Gastrocnemius medialis (tissue), 4 donors: Measurements from ENCODE around the gene PPM1J. TPM values are rescaled to one million over a fixed set of nuclear protein-coding genes. Genes with fewer than 3 reads are reported as not detected.
"Not testable (repeated sequence)": the region's sequence is repeated elsewhere in the genome, so short reads cannot be mapped to it uniquely, and the experiment has no call there.

Experiments used
- ATAC-seq, 2 donors: fragments of 150-250 bp; one replicate each; pipeline ENCODE4 v1.9.1; 2016
- DNase-seq, 2 donors: peaks; one replicate each; pipeline ENCODE4 v3.0.0-alpha.2; 2019
- H3K27ac ChIP-seq, 4 donors: fragments of 200-600 bp; sonication (generic); 1 replicate in 1 of 4; 2 replicates in 3 of 4; pipeline ENCODE4 v1.5.1; 2016 to 2018; ENCODE audit warnings: mild to moderate bottlenecking in 2 of 4, moderate library complexity in 1 of 4
- H3K27me3 ChIP-seq, 3 donors: fragments of 200-600 bp; sonication (generic) in 2 of 3; 1 replicate in 1 of 3; 2 replicates in 2 of 3; pipeline versions ENCODE4 v1.5.1 to v1.6.0; 2016 to 2019; ENCODE audit warnings: mild to moderate bottlenecking in 1 of 3, moderate library complexity in 1 of 3
- H3K36me3 ChIP-seq, 2 donors: fragments of 200-600 bp; sonication (generic) in 1 of 2; one replicate each; pipeline ENCODE4 v1.5.1; 2017 to 2018
- H3K4me1 ChIP-seq, 2 donors: fragments of 200-600 bp; sonication (generic) in 1 of 2; one replicate each; pipeline ENCODE4 v1.5.1; 2016 to 2017; ENCODE audit warnings: mild to moderate bottlenecking in 2 of 2
- H3K4me3 ChIP-seq, 4 donors: fragments of 200-600 bp; sonication (generic) in 3 of 4; 1 replicate in 1 of 4; 2 replicates in 3 of 4; pipeline ENCODE4 v1.5.1; 2016 to 2019; ENCODE audit warnings: mild to moderate bottlenecking in 2 of 4
- H3K9me3 ChIP-seq, 3 donors: fragments of 200-600 bp; sonication (generic) in 2 of 3; 1 replicate in 1 of 3; 2 replicates in 2 of 3; pipeline ENCODE4 v1.5.1; 2016 to 2019
- CTCF ChIP-seq, 5 experiments: fragments of 450-650 bp in 3 of 5; fragments of 200-600 bp in 2 of 5; sonication (generic) in 2 of 5; IDR thresholded peaks in 4 of 5; conservative IDR thresholded peaks in 1 of 5; 1 replicate in 4 of 5; 2 replicates in 1 of 5; pipeline ENCODE4 v1.5.1; 2016 to 2019; ENCODE audit warnings: antibody characterized with exemption in 5 of 5, mild to moderate bottlenecking in 3 of 5, moderate library complexity in 3 of 5
- POLR2A ChIP-seq, 2 donors: fragments of 450-650 bp; IDR thresholded peaks; one replicate each; pipeline ENCODE4 v1.6.1; 2017; ENCODE audit warnings: antibody characterized with exemption in 2 of 2, mild to moderate bottlenecking in 2 of 2, moderate library complexity in 2 of 2
- in situ Hi-C, 4 donors: fragments of 200-750 bp; cut with MboI; loops; one replicate each; pipeline versions ENCODE4 v1.15.0 to v1.8.0; 2017; ENCODE audit warnings: low sequenced_read_pairs in 4 of 4
- intact Hi-C: fragments of 100-400 bp; cut with DNase I; formaldehyde crosslinking; loops from one replicate; pipeline ENCODE4 v1.15.1; 2023; ENCODE audit warnings: low total_unique reads
- total RNA-seq, 4 donors: library from RNA; depleted of rRNA; stranded (reverse); fragments of >200 nt; gene quantifications; one replicate each; pipeline versions ENCODE4 v1.1.0 to v1.2.3, GENCODE V29; 2016

PPM1J gene
- total RNA-seq, 4 donors from 2014 or later, result 4.2 to 5.4 (median 4.8) TPM

GRCh38 chr1:112729909-112730308 lies 14.8 kb upstream of the PPM1J start:
- in situ Hi-C loops, result loop anchor here in 2 of 4 donors (10.0 to 25.0 kb wide), 2 partner anchors 65 to 332 kb away; partner anchors contain the start of gene LRIG2 (in 1 of the 2)
- no peak overlapping the region for H3K27ac ChIP-seq
- ATAC-seq (no peak), DNase-seq (no peak)
- intact Hi-C loops, result no loop called here
- H3K4me3 ChIP-seq, result no peak overlapping the region
- H3K9me3 ChIP-seq, result no peaks in the 10 kb centered on the region
- no peaks in the 10 kb centered on the region for H3K4me1 ChIP-seq
- no peaks in the 10 kb centered on the region for H3K36me3 ChIP-seq
- TF ChIP-seq POLR2A (IDR thresholded peaks at IDR 0.05), result no peak
- TF ChIP-seq CTCF (IDR thresholded peaks at IDR 0.05 in 4 of 5, conservative IDR thresholded peaks at IDR 0.05 in 1 of 5), result no peak
- H3K27me3 ChIP-seq, result no peaks in the 10 kb centered on the region

GRCh38 chr1:112729011-112729410 lies 13.9 kb upstream of the PPM1J start:
- DNase-seq, H3K9me3 ChIP-seq, ATAC-seq, H3K27me3 ChIP-seq, H3K4me1 ChIP-seq, H3K36me3 ChIP-seq, intact Hi-C loops, H3K4me3 ChIP-seq, H3K27ac ChIP-seq: not testable (repeated sequence)
- in situ Hi-C loops, result loop anchor here in 1 of 4 donors (25.0 kb wide), 1 partner anchor 333 kb away; the partner anchor contains the start of gene LRIG2

- H3K27ac ChIP-seq, H3K4me3 ChIP-seq, DNase-seq, H3K4me1 ChIP-seq, H3K36me3 ChIP-seq, ATAC-seq, H3K27me3 ChIP-seq, intact Hi-C loops, H3K9me3 ChIP-seq: not testable (repeated sequence)
- in situ Hi-C loops, result loop anchor here in 1 of 4 donors (25.0 kb wide), 1 partner anchor 334 kb away; the partner anchor contains the start of gene LRIG2
Measured at GRCh38 chr1:112728306-112728971, 13.3 kb upstream of the PPM1J start.

DNA sequence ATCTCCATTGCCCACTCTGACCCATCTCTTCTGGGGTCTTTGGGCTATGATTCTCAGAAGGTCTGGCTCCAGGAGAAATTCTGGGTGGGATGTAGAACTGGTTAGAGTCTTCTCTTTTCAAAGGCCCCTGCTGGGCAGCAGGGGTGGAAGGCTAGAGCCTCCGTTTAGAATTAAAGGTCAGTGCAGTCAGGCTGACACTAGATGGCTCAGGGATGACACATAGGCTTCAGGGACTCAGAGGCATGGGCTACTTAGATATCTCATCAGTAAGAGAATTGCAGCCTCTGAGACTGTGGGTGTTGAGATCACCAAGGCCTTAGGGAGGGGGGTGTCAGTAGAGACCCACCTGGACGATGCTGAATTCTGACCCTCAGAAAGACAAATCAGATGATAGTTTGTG lies 12.6 kb upstream of the PPM1J start:
- Histone ChIP-seq H3K9me3 (no peaks in the 10 kb centered on the region), H3K27me3 (no peaks in the 10 kb centered on the region), H3K4me3 (no peak overlapping the region), H3K27ac (no peak overlapping the region), H3K36me3 (no peaks in the 10 kb centered on the region), H3K4me1 (no peaks in the 10 kb centered on the region)
- intact Hi-C loops, result no loop called here
- in situ Hi-C loops, result loop anchor here in 1 of 4 donors (25.0 kb wide), 1 partner anchor 335 kb away; the partner anchor contains the start of gene LRIG2
- ATAC-seq, result no peak
- no peak for DNase-seq
- TF ChIP-seq POLR2A (IDR thresholded peaks at IDR 0.05) (no peak), CTCF (IDR thresholded peaks at IDR 0.05 in 4 of 5, conservative IDR thresholded peaks at IDR 0.05 in 1 of 5) (no peak)

- H3K36me3 ChIP-seq, H3K9me3 ChIP-seq, DNase-seq, H3K4me3 ChIP-seq, H3K4me1 ChIP-seq, H3K27me3 ChIP-seq, intact Hi-C loops, ATAC-seq, H3K27ac ChIP-seq: not testable (repeated sequence)
- in situ Hi-C loops, result loop anchor here in 2 of 4 donors (25.0 kb wide), 2 partner anchors 337 to 663 kb away; partner anchors contain the start of genes CTTNBP2NL (in 2 of the 2) and MAGI3 (in 1 of the 2)
Measured at GRCh38 chr1:112724240-112724639, 9.1 kb upstream of the PPM1J start.

DNA sequence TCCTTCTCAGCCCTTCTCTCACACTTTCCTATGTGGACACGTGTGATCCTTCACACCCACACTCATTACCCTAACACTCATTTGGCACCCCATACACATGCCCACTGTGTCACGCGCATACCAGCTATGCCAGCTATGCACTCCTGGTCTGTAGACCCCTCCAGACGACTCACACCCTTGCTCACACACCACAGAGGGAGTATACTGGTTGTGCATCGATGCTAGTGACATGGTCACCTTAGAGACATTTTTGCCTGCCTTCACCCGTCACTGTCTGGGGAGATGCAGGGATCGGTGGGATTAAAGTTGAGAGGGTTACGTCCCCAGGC lies 8.3 kb upstream of the PPM1J start:
- Histone ChIP-seq H3K4me3 (no peak overlapping the region), H3K4me1 (no peaks in the 10 kb centered on the region), H3K9me3 (no peaks in the 10 kb centered on the region), H3K27me3 (peaks cover 0 to 6% (median 0%) of the 10 kb centered on the region in 3 donors), H3K27ac (no peak overlapping the region), H3K36me3 (no peaks in the 10 kb centered on the region)
- in situ Hi-C loops (loop anchor here in 2 of 4 donors (25.0 kb wide), 2 partner anchors 336 to 664 kb away; partner anchors contain the start of genes CTTNBP2NL (in 2 of the 2) and MAGI3 (in 1 of the 2)), intact Hi-C loops (no loop called here)
- no peak for DNase-seq
- no peak for ATAC-seq
- TF ChIP-seq POLR2A (IDR thresholded peaks at IDR 0.05), result no peak
- TF ChIP-seq CTCF (IDR thresholded peaks at IDR 0.05 in 4 of 5, conservative IDR thresholded peaks at IDR 0.05 in 1 of 5), result no peak
